Naive thymus-derived CD4-positive, alpha-beta T cell (primary cell): Measurements from ENCODE around the gene LGALS9C. TPM values are rescaled to one million over a fixed set of nuclear protein-coding genes. Genes with fewer than 3 reads are reported as not detected.
"Not testable (repeated sequence)": the region's sequence is repeated elsewhere in the genome, so short reads cannot be mapped to it uniquely, and the experiment has no call there.

Source experiments
- ATAC-seq: fragments of 150-1000 bp; cut with Tn5 transposase; 2 replicates; pipeline ENCODE4 v1.10.0; 2021; ENCODE audit warnings: mild to moderate bottlenecking, moderate library complexity
- CTCF ChIA-PET: fragments of 350-600 bp; sonication (Branson Sonifier 250); formaldehyde crosslinking; loops from one replicate; lab custom pipeline; 2021; ENCODE audit warnings: antibody characterized with exemption; lab: Charles Lee
- POLR2A ChIA-PET: fragments of 350-600 bp; sonication (Branson Sonifier 250); formaldehyde crosslinking; loops from one replicate; lab custom pipeline; 2021; ENCODE audit warnings: antibody characterized with exemption, inconsistent platforms; lab: Charles Lee
- DNase-seq, 9 donors: peaks; one replicate each; pipeline versions ENCODE4 v3.0.0 to v3.0.0-alpha.2; 2020 to 2022; ENCODE audit warnings: mixed read lengths in 1 of 9
- H3K27ac ChIP-seq: one replicate; pipeline ENCODE4 v1.7.0; 2013; ENCODE audit warnings: mild to moderate bottlenecking, low read depth, low read length, moderate library complexity
- H3K27me3 ChIP-seq, 2 donors: one replicate each; pipeline ENCODE4 v1.7.0; 2013; ENCODE audit warnings: low read length in 2 of 2, mild to moderate bottlenecking in 2 of 2, moderate library complexity in 2 of 2; ENCODE audit not compliant: control insufficient read depth in 2 of 2, insufficient read depth in 2 of 2
- H3K36me3 ChIP-seq, 3 experiments: 1 replicate in 2 of 3; 2 replicates in 1 of 3; pipeline ENCODE4 v1.7.0; 2013; ENCODE audit warnings: low read length in 3 of 3, mild to moderate bottlenecking in 3 of 3, moderate library complexity in 1 of 3; ENCODE audit not compliant: insufficient read depth in 3 of 3, control insufficient read depth in 2 of 3
- H3K4me1 ChIP-seq, 2 donors: one replicate each; pipeline ENCODE4 v1.7.0; 2013; ENCODE audit warnings: low read length in 2 of 2, mild to moderate bottlenecking in 2 of 2, moderate library complexity in 1 of 2; ENCODE audit not compliant: control insufficient read depth in 2 of 2, insufficient read depth in 2 of 2
- H3K4me3 ChIP-seq: 2 replicates; pipeline ENCODE4 v1.7.0; 2013; ENCODE audit warnings: mild to moderate bottlenecking, low read length
- H3K9me3 ChIP-seq, 3 experiments: 1 replicate in 2 of 3; 2 replicates in 1 of 3; pipeline ENCODE4 v1.7.0; 2013; ENCODE audit warnings: low read length in 3 of 3; ENCODE audit not compliant: control insufficient read depth in 2 of 3
- H3K27ac Mint-ChIP-seq, 9 donors: one replicate each; pipeline ENCODE4 v1.8.0; 2020 to 2022; ENCODE audit warnings: mixed read lengths in 9 of 9, mild to moderate bottlenecking in 8 of 9, moderate library complexity in 5 of 9, inconsistent platforms in 2 of 9
- H3K27me3 Mint-ChIP-seq, 5 donors: one replicate each; pipeline ENCODE4 v1.8.0; 2021 to 2022; ENCODE audit warnings: mixed read lengths in 5 of 5, mild to moderate bottlenecking in 1 of 5
- H3K36me3 Mint-ChIP-seq, 5 donors: one replicate each; pipeline ENCODE4 v1.8.0; 2020 to 2022; ENCODE audit warnings: mixed read lengths in 5 of 5, mild to moderate bottlenecking in 3 of 5, inconsistent platforms in 1 of 5
- H3K4me1 Mint-ChIP-seq, 7 donors: one replicate each; pipeline ENCODE4 v1.8.0; 2020 to 2022; ENCODE audit warnings: mixed read lengths in 7 of 7, mild to moderate bottlenecking in 3 of 7, inconsistent platforms in 1 of 7
- H3K4me3 Mint-ChIP-seq, 10 donors: one replicate each; pipeline ENCODE4 v1.8.0; 2020 to 2022; ENCODE audit warnings: mild to moderate bottlenecking in 10 of 10, mixed read lengths in 10 of 10, moderate library complexity in 6 of 10, inconsistent platforms in 2 of 10
- H3K9me3 Mint-ChIP-seq, 11 donors: one replicate each; pipeline ENCODE4 v1.8.0; 2020 to 2022; ENCODE audit warnings: mixed read lengths in 11 of 11, mild to moderate bottlenecking in 4 of 11, inconsistent platforms in 1 of 11, moderate library complexity in 1 of 11
- intact Hi-C, 2 donors: fragments of 100-400 bp; cut with micrococcal nuclease; formaldehyde crosslinking; loops; one replicate each; pipeline ENCODE4 v1.15.1; 2023
- polyA plus RNA-seq, 2 donors: library from polyadenylated mRNA; unstranded; fragments of 300-500 nt; fragmentation: Illumina TruSeq; gene quantifications; one replicate each; pipeline ENCODE4 v1.2.3, GENCODE V29; 2021
- total RNA-seq, 6 experiments: library from RNA in 5 of 6; stranded (reverse) in 5 of 6; gene quantifications; 1 replicate in 5 of 6; 2 replicates in 1 of 6; pipeline ENCODE4 v1.2.3 and lab custom pipeline; 2021 to 2026

LGALS9C gene
- total and polyA plus RNA-seq, 7 experiments from 2014 or later = 0.24 to 1.4 (median 0.80) TPM; not detected in 3

- H3K27ac ChIP-seq, H3K4me3 ChIP-seq, H3K36me3 Mint-ChIP-seq, ATAC-seq, H3K4me3 Mint-ChIP-seq, H3K27me3 ChIP-seq, H3K9me3 ChIP-seq, H3K4me1 Mint-ChIP-seq, H3K4me1 ChIP-seq, H3K27ac Mint-ChIP-seq, POLR2A ChIA-PET, H3K9me3 Mint-ChIP-seq, CTCF ChIA-PET, H3K36me3 ChIP-seq, H3K27me3 Mint-ChIP-seq, intact Hi-C loops, DNase-seq: not testable (repeated sequence)
Measured at GRCh38 chr17:18478362-18478761, 1.8 kb downstream of the LGALS9C start.

- POLR2A ChIA-PET, H3K4me3 ChIP-seq, H3K27me3 Mint-ChIP-seq, H3K27ac ChIP-seq, H3K4me1 ChIP-seq, CTCF ChIA-PET, H3K9me3 ChIP-seq, H3K27ac Mint-ChIP-seq, intact Hi-C loops, H3K4me3 Mint-ChIP-seq, H3K36me3 ChIP-seq, H3K9me3 Mint-ChIP-seq, H3K4me1 Mint-ChIP-seq, H3K27me3 ChIP-seq, ATAC-seq, H3K36me3 Mint-ChIP-seq, DNase-seq: not testable (repeated sequence)
Measured at GRCh38 chr17:18478977-18479595, 2.5 kb downstream of the LGALS9C start.

GRCh38 chr17:18481775-18482174 is 5.2 kb downstream of the LGALS9C start:
- H3K4me3 Mint-ChIP-seq, DNase-seq, H3K27ac Mint-ChIP-seq, H3K27me3 ChIP-seq, H3K36me3 Mint-ChIP-seq, CTCF ChIA-PET, H3K27me3 Mint-ChIP-seq, intact Hi-C loops, H3K9me3 Mint-ChIP-seq, H3K9me3 ChIP-seq, H3K4me1 Mint-ChIP-seq, ATAC-seq, H3K36me3 ChIP-seq, H3K4me3 ChIP-seq, H3K27ac ChIP-seq, H3K4me1 ChIP-seq, POLR2A ChIA-PET: not testable (repeated sequence)

- H3K27me3 Mint-ChIP-seq, POLR2A ChIA-PET, H3K9me3 Mint-ChIP-seq, ATAC-seq, intact Hi-C loops, H3K9me3 ChIP-seq, H3K4me1 ChIP-seq, DNase-seq, H3K36me3 ChIP-seq, H3K27ac Mint-ChIP-seq, H3K4me3 Mint-ChIP-seq, CTCF ChIA-PET, H3K36me3 Mint-ChIP-seq, H3K27ac ChIP-seq, H3K27me3 ChIP-seq, H3K4me3 ChIP-seq, H3K4me1 Mint-ChIP-seq: not testable (repeated sequence)
Measured at GRCh38 chr17:18485936-18486464, 9.4 kb downstream of the LGALS9C start.

- H3K4me1 Mint-ChIP-seq, H3K4me1 ChIP-seq, H3K27me3 Mint-ChIP-seq, H3K4me3 Mint-ChIP-seq, H3K9me3 Mint-ChIP-seq, H3K4me3 ChIP-seq, H3K9me3 ChIP-seq, H3K27ac ChIP-seq, ATAC-seq, H3K36me3 Mint-ChIP-seq, H3K36me3 ChIP-seq, intact Hi-C loops, CTCF ChIA-PET, H3K27ac Mint-ChIP-seq, POLR2A ChIA-PET, H3K27me3 ChIP-seq, DNase-seq: not testable (repeated sequence)
Measured at GRCh38 chr17:18487633-18488032, 11.0 kb downstream of the LGALS9C start.

- DNase-seq, H3K4me3 ChIP-seq, ATAC-seq, H3K36me3 ChIP-seq, H3K4me3 Mint-ChIP-seq, H3K27ac ChIP-seq, H3K27me3 Mint-ChIP-seq, H3K9me3 ChIP-seq, H3K9me3 Mint-ChIP-seq, H3K4me1 Mint-ChIP-seq, CTCF ChIA-PET, H3K36me3 Mint-ChIP-seq, intact Hi-C loops, POLR2A ChIA-PET, H3K27me3 ChIP-seq, H3K27ac Mint-ChIP-seq, H3K4me1 ChIP-seq: not testable (repeated sequence)
Measured at GRCh38 chr17:18488622-18489021, 12.0 kb downstream of the LGALS9C start.

- H3K9me3 Mint-ChIP-seq, ATAC-seq, H3K36me3 ChIP-seq, H3K4me3 Mint-ChIP-seq, H3K4me3 ChIP-seq, H3K27ac ChIP-seq, H3K27me3 ChIP-seq, H3K36me3 Mint-ChIP-seq, intact Hi-C loops, DNase-seq, H3K4me1 ChIP-seq, H3K27me3 Mint-ChIP-seq, H3K4me1 Mint-ChIP-seq, CTCF ChIA-PET, POLR2A ChIA-PET, H3K9me3 ChIP-seq, H3K27ac Mint-ChIP-seq: not testable (repeated sequence)
Measured at GRCh38 chr17:18490016-18490415, 13.4 kb downstream of the LGALS9C start.
